ENCODE measurements around the gene EPC2.

EPC2 gene

DNA sequence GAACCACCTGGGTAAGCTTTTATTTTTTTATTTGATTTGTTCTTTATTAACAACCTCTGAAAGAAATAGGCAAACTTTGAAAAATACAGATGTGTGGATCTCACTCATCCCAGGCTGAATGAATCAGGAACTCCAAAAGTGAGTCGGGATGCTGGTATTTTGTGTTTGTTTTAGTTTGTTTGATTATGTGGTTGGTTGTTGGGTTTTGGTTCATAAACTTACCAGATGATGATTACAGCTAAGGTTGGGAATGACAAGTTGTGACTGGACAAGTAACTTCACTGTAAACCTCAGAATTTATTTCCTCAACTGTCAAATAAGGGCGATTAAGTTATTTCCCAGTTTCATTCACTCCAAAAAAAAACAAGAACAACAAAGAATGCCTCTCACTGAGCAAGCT, 150.0 kb downstream of the EPC2 start:
- Histone ChIP-seq H3F3A (ENCODE audit: control insufficient read depth, insufficient read depth) (no peaks in the 10 kb centered on the region), H3K4me3 (ENCODE audit: low read length) (no peak overlapping the region), H3K36me3 (ENCODE audit: control insufficient read depth, low read length) (no peaks in the 10 kb centered on the region), H3K79me2 (ENCODE audit: control insufficient read depth, low read length) (no peaks in the 10 kb centered on the region), H3K4me2 (ENCODE audit: low read length) (no peak overlapping the region), H3K9me2 (replicated peaks; ENCODE audit: control insufficient read depth, low read length) (no peaks in the 10 kb centered on the region), H4K20me1 (ENCODE audit: control insufficient read depth, insufficient read depth, low read depth, low read length) (no peaks in the 10 kb centered on the region; the same call in 1 of the 2 replicates), H3K9me3 (ENCODE audit: control insufficient read depth, insufficient read depth, low read length) (no peaks in the 10 kb centered on the region), H3K4me1 (ENCODE audit: control insufficient read depth, low read length) (peaks cover 6% of the 10 kb centered on the region; the same call in 1 of the 2 replicates), H3K27ac (ENCODE audit: low read depth, low read length) (no peak overlapping the region), H3K27me3 (ENCODE audit: control insufficient read depth, low read length) (no peaks in the 10 kb centered on the region)
- TF ChIP-seq EZH2phosphoT487 (IDR thresholded peaks at IDR 0.05; ENCODE audit: borderline replicate concordance, low read length) (no peak), CTCF (IDR thresholded peaks at IDR 0.05; ENCODE audit: low read depth, low read length, poor library complexity, severe bottlenecking) (no peak)

GRCh38 chr2:148796735-148797512, 152.4 kb downstream of the EPC2 start:
- TF ChIP-seq EZH2phosphoT487 (IDR thresholded peaks at IDR 0.05; ENCODE audit: borderline replicate concordance, low read length), result no peak
- no peak for TF ChIP-seq CTCF (IDR thresholded peaks at IDR 0.05; ENCODE audit: low read depth, low read length, poor library complexity, severe bottlenecking)
- Histone ChIP-seq H3K9me2 (replicated peaks; ENCODE audit: control insufficient read depth, low read length) (no peaks in the 10 kb centered on the region), H3K4me1 (ENCODE audit: control insufficient read depth, low read length) (peaks cover 6% of the 10 kb centered on the region; the same call in 1 of the 2 replicates), H3K27me3 (ENCODE audit: control insufficient read depth, low read length) (no peaks in the 10 kb centered on the region), H3K4me2 (ENCODE audit: low read length) (no peak overlapping the region), H3K79me2 (ENCODE audit: control insufficient read depth, low read length) (no peaks in the 10 kb centered on the region), H4K20me1 (ENCODE audit: control insufficient read depth, insufficient read depth, low read depth, low read length) (no peaks in the 10 kb centered on the region), H3K27ac (ENCODE audit: low read depth, low read length) (no peak overlapping the region), H3K36me3 (ENCODE audit: control insufficient read depth, low read length) (no peaks in the 10 kb centered on the region), H3K9me3 (ENCODE audit: control insufficient read depth, insufficient read depth, low read length) (no peaks in the 10 kb centered on the region), H3F3A (ENCODE audit: control insufficient read depth, insufficient read depth) (no peaks in the 10 kb centered on the region), H3K4me3 (ENCODE audit: low read length) (no peak overlapping the region)

DNA sequence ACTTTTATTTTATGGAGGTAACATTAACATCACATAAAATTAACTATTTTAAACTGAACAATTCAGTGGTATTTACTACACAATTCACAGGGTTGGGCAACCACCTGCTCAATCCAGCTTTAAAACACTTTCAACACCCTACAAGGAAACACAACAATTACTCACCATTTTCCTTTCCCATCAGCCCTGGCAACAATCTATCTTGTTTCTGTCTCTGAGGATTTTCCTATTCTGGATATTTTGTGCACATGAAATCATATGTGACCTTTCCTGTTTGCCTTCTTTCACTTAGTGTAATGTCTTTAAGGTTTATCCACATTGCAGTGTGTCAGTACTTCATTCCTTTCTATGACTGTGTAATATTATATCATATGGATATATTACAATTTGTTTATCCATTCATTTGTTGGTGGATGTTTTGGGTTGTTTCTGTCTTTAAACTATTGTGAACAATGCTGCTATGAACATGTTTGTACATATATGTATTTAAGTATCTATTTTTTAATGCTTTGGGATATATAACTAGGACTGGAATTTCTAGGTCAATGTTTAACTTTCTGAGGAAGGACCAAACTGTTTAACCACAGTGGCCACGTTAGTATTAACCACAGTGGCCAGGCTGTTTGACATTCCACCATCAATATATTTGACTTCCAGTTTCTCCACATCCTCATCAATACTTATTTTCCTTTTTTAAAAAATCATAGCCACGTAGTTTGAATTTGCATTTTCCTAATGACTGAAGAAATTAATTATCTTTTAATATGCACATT, 158.1 kb downstream of the EPC2 start:
- TF ChIP-seq CTCF (IDR thresholded peaks at IDR 0.05; ENCODE audit: low read depth, low read length, poor library complexity, severe bottlenecking) (no peak), EZH2phosphoT487 (IDR thresholded peaks at IDR 0.05; ENCODE audit: borderline replicate concordance, low read length) (no peak)
- H4K20me1 ChIP-seq (ENCODE audit: control insufficient read depth, insufficient read depth, low read depth, low read length), result no peaks in the 10 kb centered on the region

More for the DNA sequence above, 158.1 kb downstream of the EPC2 start:
- Histone ChIP-seq H3K9me3 (ENCODE audit: control insufficient read depth, insufficient read depth, low read length) (no peaks in the 10 kb centered on the region), H3K27ac (ENCODE audit: low read depth, low read length) (no peak overlapping the region), H3K79me2 (ENCODE audit: control insufficient read depth, low read length) (no peaks in the 10 kb centered on the region), H3K27me3 (ENCODE audit: control insufficient read depth, low read length) (no peaks in the 10 kb centered on the region), H3K4me3 (ENCODE audit: low read length) (no peak overlapping the region), H3F3A (ENCODE audit: control insufficient read depth, insufficient read depth) (no peaks in the 10 kb centered on the region), H3K9me2 (replicated peaks; ENCODE audit: control insufficient read depth, low read length) (no peaks in the 10 kb centered on the region), H3K36me3 (ENCODE audit: control insufficient read depth, low read length) (no peaks in the 10 kb centered on the region), H3K4me1 (ENCODE audit: control insufficient read depth, low read length) (no peaks in the 10 kb centered on the region), H3K4me2 (ENCODE audit: low read length) (no peak overlapping the region)
